Measurements from ENCODE around the gene C13orf46. TPM values are rescaled to one million over a fixed set of nuclear protein-coding genes. Genes with fewer than 3 reads are reported as not detected.

The C13orf46 gene
- total and polyA plus RNA-seq, 4 donors, result 1.1 to 11.3 (median 6.4) TPM

GRCh38 chr13:113947311-113948033 is 26.4 kb downstream of the C13orf46 start:
- no peaks in the 10 kb centered on the region for H3K27me3 ChIP-seq (ENCODE audit: control insufficient read depth in 3 of 3, insufficient read depth in 3 of 3, low read length in 2 of 3)
- no peaks in the 10 kb centered on the region for H3K9me3 ChIP-seq (ENCODE audit: control insufficient read depth in 4 of 4, insufficient read depth in 3 of 4, low read length in 3 of 4)
- peaks cover 0 to 4% (median 0%) of the 10 kb centered on the region in 5 donors for H3K4me1 ChIP-seq (ENCODE audit: control insufficient read depth in 5 of 5, insufficient read depth in 5 of 5, low read length in 5 of 5)
- no peak overlapping the region for H3K27ac ChIP-seq (ENCODE audit: low read depth in 1 of 2, low read length in 1 of 2)
- no peak overlapping the region for H3K4me3 ChIP-seq
- no peak for DNase-seq
- H3K9ac ChIP-seq (ENCODE audit: insufficient read depth in 1 of 2, low read length in 2 of 2), result no peak overlapping the region
- TF ChIP-seq CTCF (IDR thresholded peaks at IDR 0.05; ENCODE audit: control extremely low read depth, extremely low read depth), result peak; percentile 23
- WGBS, 2 donors, result 75 to 77% methylated on average over 17 of the region's 17 CpGs
- no peak for ATAC-seq (ENCODE audit: insufficient read depth, low FRiP score)
- H3K36me3 ChIP-seq (ENCODE audit: control insufficient read depth in 4 of 4, insufficient read depth in 4 of 4, low read length in 4 of 4), result no peaks in the 10 kb centered on the region

- Histone ChIP-seq H3K36me3 (ENCODE audit: control insufficient read depth in 4 of 4, insufficient read depth in 4 of 4, low read length in 4 of 4) (no peaks in the 10 kb centered on the region), H3K9me3 (ENCODE audit: control insufficient read depth in 4 of 4, insufficient read depth in 3 of 4, low read length in 3 of 4) (no peaks in the 10 kb centered on the region), H3K27ac (ENCODE audit: low read depth in 1 of 2, low read length in 1 of 2) (no peak overlapping the region), H3K4me3 (no peak overlapping the region), H3K9ac (ENCODE audit: insufficient read depth in 1 of 2, low read length in 2 of 2) (no peak overlapping the region), H3K27me3 (ENCODE audit: control insufficient read depth in 3 of 3, insufficient read depth in 3 of 3, low read length in 2 of 3) (no peaks in the 10 kb centered on the region), H3K4me1 (ENCODE audit: control insufficient read depth in 5 of 5, insufficient read depth in 5 of 5, low read length in 5 of 5) (peaks cover 0 to 4% (median 0%) of the 10 kb centered on the region in 5 donors)
- no peak for TF ChIP-seq CTCF (IDR thresholded peaks at IDR 0.05; ENCODE audit: control extremely low read depth, extremely low read depth)
- DNase-seq (no peak), ATAC-seq (ENCODE audit: insufficient read depth, low FRiP score) (no peak)
- WGBS, 2 donors, result 85 to 88% methylated on average over 26 of the region's 26 CpGs
Measured at GRCh38 chr13:113946409-113947181, 27.3 kb downstream of the C13orf46 start.

GRCh38 chr13:113945857-113946408 is 27.9 kb downstream of the C13orf46 start:
- no peak for DNase-seq
- no peak for ATAC-seq (ENCODE audit: insufficient read depth, low FRiP score)
- TF ChIP-seq CTCF (IDR thresholded peaks at IDR 0.05; ENCODE audit: control extremely low read depth, extremely low read depth), result no peak
- Histone ChIP-seq H3K27ac (ENCODE audit: low read depth in 1 of 2, low read length in 1 of 2) (no peak overlapping the region), H3K4me1 (ENCODE audit: control insufficient read depth in 5 of 5, insufficient read depth in 5 of 5, low read length in 5 of 5) (peaks cover 0 to 2% (median 0%) of the 10 kb centered on the region in 5 donors), H3K4me3 (no peak overlapping the region), H3K9ac (ENCODE audit: insufficient read depth in 1 of 2, low read length in 2 of 2) (no peak overlapping the region), H3K36me3 (ENCODE audit: control insufficient read depth in 4 of 4, insufficient read depth in 4 of 4, low read length in 4 of 4) (no peaks in the 10 kb centered on the region), H3K27me3 (ENCODE audit: control insufficient read depth in 3 of 3, insufficient read depth in 3 of 3, low read length in 2 of 3) (no peaks in the 10 kb centered on the region), H3K9me3 (ENCODE audit: control insufficient read depth in 4 of 4, insufficient read depth in 3 of 4, low read length in 3 of 4) (no peaks in the 10 kb centered on the region)
- 88 to 93% methylated on average over 26 of the region's 26 CpGs for WGBS, 2 donors

All from lung (tissue), 12 donors.